HepG2 (cell line): ENCODE measurements around the gene DDHD1.

ENCODE experiments used
- NFE2L1 ChIP-seq: sonication (generic); formaldehyde crosslinking; IDR thresholded peaks from 2 replicates; pipeline ENCODE4 v1.4.0; 2020; ENCODE audit warnings: missing genetic modification reagents, mild to moderate bottlenecking, borderline replicate concordance
- NR1H2 ChIP-seq: sonication (generic); formaldehyde crosslinking; IDR thresholded peaks from 2 replicates; pipeline ENCODE4 v1.8.1; 2022; ENCODE audit warnings: low read depth, missing genetic modification reagents, borderline replicate concordance
- PBX3 ChIP-seq: sonication (generic); formaldehyde crosslinking; IDR thresholded peaks from 2 replicates; pipeline ENCODE4 v1.8.1; 2023; ENCODE audit warnings: missing genetic modification reagents, inconsistent platforms, borderline replicate concordance
- SIN3A ChIP-seq: IDR thresholded peaks from 2 replicates; pipeline ENCODE4 v1.6.1; 2011; ENCODE audit warnings: low read depth, mild to moderate bottlenecking, control low read depth, low read length, borderline replicate concordance
- TP53 ChIP-seq: sonication (generic); formaldehyde crosslinking; conservative IDR thresholded peaks from 2 replicates; pipeline ENCODE4 v1.4.0; 2020; ENCODE audit warnings: missing genetic modification reagents

- TF ChIP-seq SIN3A (no peak), NFE2L1 (CRISPR knock-in tag) (no peak), TP53 (CRISPR knock-in tag) (no peak), NR1H2 (CRISPR knock-in tag) (no peak), PBX3 (CRISPR knock-in tag) (no peak)
These were observed 98.7 kb downstream of the DDHD1 start for GRCh38 chr14:53054457-53054856.
